HL-60 (cell line): ENCODE data around the gene KIAA0319L.

Source experiments
- DNase-seq, 2 experiments: peaks; one replicate each; pipeline ENCODE4 v3.0.0-alpha.2; 2010 to 2020; ENCODE audit warnings: low read depth in 1 of 2, low spot score in 1 of 2
- H3K27ac ChIP-seq: fragments of 250-450 bp; sonication (Bioruptor Pico); replicated peaks from 2 replicates; pipeline ENCODE4 v1.5.1; 2020; ENCODE audit warnings: mild to moderate bottlenecking, moderate library complexity
- H3K27me3 ChIP-seq: fragments of 250-450 bp; sonication (Bioruptor Pico); 2 replicates; pipeline ENCODE4 v1.5.1; 2021; ENCODE audit warnings: mild to moderate bottlenecking, moderate library complexity; ENCODE audit not compliant: insufficient read depth, poor library complexity, severe bottlenecking
- H3K4me3 ChIP-seq: replicated peaks from 2 replicates; pipeline ENCODE4 v1.5.1; 2011; ENCODE audit warnings: mild to moderate bottlenecking, control low read depth, low read length; ENCODE audit not compliant: insufficient read depth
- CTCF ChIP-seq: IDR thresholded peaks from one replicate; pipeline ENCODE4 v1.5.1; 2011; ENCODE audit warnings: low read length, control low read depth, inconsistent platforms; ENCODE audit not compliant: insufficient read depth
- GABPA ChIP-seq: IDR thresholded peaks from 2 replicates; pipeline ENCODE4 v1.6.1; 2012; ENCODE audit warnings: low read depth
- POLR2AphosphoS5 ChIP-seq: IDR thresholded peaks from 2 replicates; pipeline ENCODE4 v1.6.1; 2012; ENCODE audit warnings: low read depth
- REST ChIP-seq: IDR thresholded peaks from 2 replicates; pipeline ENCODE4 v1.6.1; 2012; ENCODE audit warnings: low read depth; ENCODE audit not compliant: insufficient replicate concordance
- SPI1 ChIP-seq: IDR thresholded peaks from 2 replicates; pipeline ENCODE4 v1.6.1; 2012; ENCODE audit warnings: low read depth, mild to moderate bottlenecking, borderline replicate concordance

The KIAA0319L gene

GRCh38 chr1:35559317-35559944, 2.2 kb upstream of the KIAA0319L start:
- no peak for DNase-seq
- H3K4me3 ChIP-seq = no peak overlapping the region
- no peak overlapping the region for H3K27ac ChIP-seq
- TF ChIP-seq REST = no peak
- no peak for TF ChIP-seq SPI1
- TF ChIP-seq POLR2AphosphoS5 = no peak
- no peak for TF ChIP-seq CTCF
- TF ChIP-seq GABPA = no peak
- H3K27me3 ChIP-seq = no peaks in the 10 kb centered on the region

GRCh38 chr1:35558374-35559316, 1.4 kb upstream of the KIAA0319L start:
- Histone ChIP-seq H3K27me3 (no peaks in the 10 kb centered on the region), H3K4me3 (peak overlapping the region; percentile 93), H3K27ac (peak overlapping the region; percentile 94)
- no peak for TF ChIP-seq REST
- no peak for TF ChIP-seq CTCF
- TF ChIP-seq SPI1 = no peak
- TF ChIP-seq POLR2AphosphoS5 = no peak
- TF ChIP-seq GABPA = no peak
- no peak for DNase-seq

GRCh38 chr1:35557611-35558373, 589 bp upstream of the KIAA0319L start, which contains the start of gene NCDN:
Gene NCDN, plus strand, starts transcription at chr1:35557799. Its CDS starts 392 bp downstream, at chr1:35558191.
- H3K4me3 ChIP-seq = peak within 1 kb of the TSS; percentile 93
- peak within 1 kb of the TSS; percentile 94 for H3K27ac ChIP-seq
- H3K27me3 ChIP-seq = no peaks in the 10 kb centered on the region
- DNase-seq = peak; percentile 93 to 98
- TF ChIP-seq GABPA (peak; percentile 69), POLR2AphosphoS5 (peak; percentile 39; the same call in 1 of the 2 replicates), CTCF (no peak)
